IMR-90 (cell line): Measurements from ENCODE around the gene FAM120A. TPM values are rescaled to one million over a fixed set of nuclear protein-coding genes. Genes with fewer than 3 reads are reported as not detected.

Experiments used
- ATAC-seq: fragments of 200-7000 bp; cut with Tn5 transposase; 2 replicates; pipeline ENCODE4 v1.9.1; 2020; ENCODE audit warnings: low read depth, mild to moderate bottlenecking, moderate library complexity
- BruUV-seq: library from RNA; stranded (reverse); fragments of 400-500 nt; replicated peaks from 2 replicates; lab custom pipeline; 2021; lab: Mats Ljungman, UMichigan
- CTCF ChIA-PET: fragments of 300-600 bp; formaldehyde crosslinking; extraction: SDS; loops from one replicate; lab custom pipeline; 2021; ENCODE audit warnings: antibody characterized with exemption; lab: Yijun Ruan, JAX
- POLR2A ChIA-PET: fragments of 300-600 bp; sonication (Branson Sonifier 250); formaldehyde crosslinking; loops from one replicate; lab custom pipeline; 2022; ENCODE audit warnings: antibody characterized with exemption; ENCODE audit not compliant: unreplicated experiment; lab: Charles Lee
- DNase-seq: peaks from one replicate; pipeline ENCODE4 v3.0.0; 2013
- H2AFZ ChIP-seq: replicated peaks from 2 replicates; pipeline ENCODE3; 2013; ENCODE audit warnings: low read length, mild to moderate bottlenecking; ENCODE audit not compliant: poor library complexity
- H2AK5ac ChIP-seq: 2 replicates; pipeline ENCODE4 v1.6.1; 2013; ENCODE audit warnings: low read depth, low read length, inconsistent platforms
- H2AK9ac ChIP-seq: replicated peaks from 2 replicates; pipeline ENCODE3; 2013; ENCODE audit warnings: mild to moderate bottlenecking, low read depth, low read length, moderate library complexity; ENCODE audit not compliant: poor library complexity
- H2BK120ac ChIP-seq: 2 replicates; pipeline ENCODE4 v1.6.1; 2013; ENCODE audit warnings: low read depth, low read length, inconsistent platforms
- H2BK15ac ChIP-seq: 3 replicates; pipeline ENCODE4 v1.6.1; 2013; ENCODE audit warnings: low read depth, low read length, inconsistent platforms
- H2BK20ac ChIP-seq: 2 replicates; pipeline ENCODE4 v1.6.1; 2013; ENCODE audit warnings: low read depth, mild to moderate bottlenecking, inconsistent platforms, low read length, moderate library complexity
- H2BK5ac ChIP-seq: 2 replicates; pipeline ENCODE4 v1.6.1; 2013; ENCODE audit warnings: mild to moderate bottlenecking, low read depth, low read length, inconsistent platforms; ENCODE audit not compliant: poor library complexity, severe bottlenecking
- H3K14ac ChIP-seq: replicated peaks from 2 replicates; pipeline ENCODE4 v1.6.1; 2013; ENCODE audit warnings: low read depth, low read length, inconsistent platforms
- H3K18ac ChIP-seq: 2 replicates; pipeline ENCODE4 v1.6.1; 2013; ENCODE audit warnings: low read depth, low read length, control low read depth
- H3K23ac ChIP-seq: 2 replicates; pipeline ENCODE4 v1.6.1; 2013; ENCODE audit warnings: low read depth, low read length, inconsistent platforms
- H3K27ac ChIP-seq: 2 replicates; pipeline ENCODE4 v1.5.1; 2013; ENCODE audit warnings: mild to moderate bottlenecking, control low read depth, low read length; ENCODE audit not compliant: insufficient read depth
- H3K27me3 ChIP-seq: 2 replicates; pipeline ENCODE4 v1.6.1; 2013; ENCODE audit warnings: low read length; ENCODE audit not compliant: control insufficient read depth, insufficient read depth
- H3K36me3 ChIP-seq: 2 replicates; pipeline ENCODE4 v1.6.1; 2013; ENCODE audit warnings: low read length, mixed read lengths; ENCODE audit not compliant: control insufficient read depth, insufficient read depth
- H3K4ac ChIP-seq: 2 replicates; pipeline ENCODE4 v1.6.1; 2013; ENCODE audit warnings: low read depth, low read length, inconsistent platforms
- H3K4me1 ChIP-seq: 2 replicates; pipeline ENCODE4 v1.6.1; 2013; ENCODE audit warnings: low read length, mixed read lengths; ENCODE audit not compliant: control insufficient read depth, insufficient read depth
- H3K4me2 ChIP-seq: 2 replicates; pipeline ENCODE4 v1.6.1; 2013; ENCODE audit warnings: low read depth, mild to moderate bottlenecking, control low read depth, low read length, moderate library complexity
- H3K4me3 ChIP-seq: 2 replicates; pipeline ENCODE4 v1.5.1; 2013; ENCODE audit warnings: low read depth, mild to moderate bottlenecking, control low read depth, low read length, moderate library complexity; ENCODE audit not compliant: insufficient read depth
- H3K56ac ChIP-seq: 2 replicates; pipeline ENCODE4 v1.6.1; 2013; ENCODE audit warnings: low read length, inconsistent platforms; ENCODE audit not compliant: insufficient read depth; ENCODE audit errors: extremely low read depth
- H3K79me1 ChIP-seq, 2 experiments: 2 replicates each; pipeline ENCODE4 v1.6.1; 2013; ENCODE audit warnings: low read length in 2 of 2, inconsistent platforms in 1 of 2, low read depth in 1 of 2
- H3K9ac ChIP-seq: 2 replicates; pipeline ENCODE4 v1.6.1; 2013; ENCODE audit warnings: low read depth, low read length, control low read depth
- H3K9me1 ChIP-seq: 2 replicates; pipeline ENCODE4 v1.6.1; 2013; ENCODE audit warnings: low read length, inconsistent platforms; ENCODE audit not compliant: insufficient read depth
- H3K9me3 ChIP-seq: 2 replicates; pipeline ENCODE4 v1.6.1; 2013; ENCODE audit warnings: low read length; ENCODE audit not compliant: control insufficient read depth, insufficient read depth
- H4K20me1 ChIP-seq: 2 replicates; pipeline ENCODE4 v1.6.1; 2013; ENCODE audit warnings: low read length, inconsistent platforms; ENCODE audit not compliant: insufficient read depth
- H4K5ac ChIP-seq: 2 replicates; pipeline ENCODE4 v1.6.1; 2013; ENCODE audit warnings: mild to moderate bottlenecking, low read depth, low read length, control low read depth
- H4K8ac ChIP-seq, 2 experiments: 2 replicates each; pipeline ENCODE4 v1.6.1; 2013; ENCODE audit warnings: low read depth in 2 of 2, low read length in 2 of 2, control low read depth in 1 of 2, inconsistent platforms in 1 of 2
- H4K91ac ChIP-seq: 2 replicates; pipeline ENCODE4 v1.6.1; 2013; ENCODE audit warnings: low read depth, low read length, inconsistent platforms; ENCODE audit not compliant: insufficient read depth
- BHLHE40 ChIP-seq: fragments of 150-350 bp; IDR thresholded peaks from 2 replicates; pipeline ENCODE4 v1.6.1; 2016; ENCODE audit warnings: mild to moderate bottlenecking, low read depth, low read length
- CEBPB ChIP-seq: IDR thresholded peaks from 2 replicates; pipeline ENCODE4 v1.6.1; 2012; ENCODE audit warnings: low read depth, low read length, improper control_type of control experiment
- CHD1 ChIP-seq: IDR thresholded peaks from 2 replicates; pipeline ENCODE4 v1.6.1; 2012; ENCODE audit warnings: low read depth, low read length, improper control_type of control experiment
- CTCF ChIP-seq: conservative IDR thresholded peaks from 2 replicates; pipeline ENCODE4 v1.5.1; 2012; ENCODE audit warnings: mild to moderate bottlenecking, low read depth, low read length, improper control_type of control experiment
- ELK1 ChIP-seq: fragments of 150-350 bp; IDR thresholded peaks from 2 replicates; pipeline ENCODE4 v1.6.1; 2016; ENCODE audit warnings: low read depth, mild to moderate bottlenecking, low read length, moderate library complexity, borderline replicate concordance
- FOS ChIP-seq: fragments of 150-350 bp; IDR thresholded peaks from 2 replicates; pipeline ENCODE4 v1.6.1; 2016; ENCODE audit warnings: low read depth, low read length
- MAFK ChIP-seq: IDR thresholded peaks from 2 replicates; pipeline ENCODE4 v1.6.1; 2012; ENCODE audit warnings: low read depth, low read length, improper control_type of control experiment
- NFE2L2 ChIP-seq: fragments of 150-350 bp; IDR thresholded peaks from 2 replicates; pipeline ENCODE4 v1.6.1; 2016; ENCODE audit warnings: low read depth, mild to moderate bottlenecking, low read length
- RAD21 ChIP-seq: IDR thresholded peaks from 2 replicates; pipeline ENCODE4 v1.6.1; 2012; ENCODE audit warnings: low read length, improper control_type of control experiment
- RCOR1 ChIP-seq: IDR thresholded peaks from 2 replicates; pipeline ENCODE4 v1.6.1; 2012; ENCODE audit warnings: mild to moderate bottlenecking, low read length, improper control_type of control experiment; ENCODE audit not compliant: insufficient replicate concordance
- RFX5 ChIP-seq: IDR thresholded peaks from 2 replicates; pipeline ENCODE4 v1.8.0; 2012; ENCODE audit warnings: low read depth, mild to moderate bottlenecking, low read length, moderate library complexity
- SMC3 ChIP-seq: fragments of 150-350 bp; IDR thresholded peaks from 2 replicates; pipeline ENCODE4 v1.6.1; 2016; ENCODE audit warnings: low read depth, mild to moderate bottlenecking, antibody characterized with exemption, low read length, moderate library complexity
- USF2 ChIP-seq: fragments of 150-350 bp; IDR thresholded peaks from 2 replicates; pipeline ENCODE4 v1.6.1; 2017; ENCODE audit warnings: mild to moderate bottlenecking, antibody characterized with exemption, low read length, low read depth
- WGBS, 2 experiments: methylation state at CpG; one replicate each; pipeline versions ENCODE4 v1.1.5 to v1.1.7; 2013; ENCODE audit warnings: missing lambda C conversion rate in 2 of 2; ENCODE audit not compliant: insufficient read length in 1 of 2; ENCODE audit errors: extremely low coverage in 2 of 2; 5-methylcytosine and 5-hydroxymethylcytosine counted together
- dilution Hi-C: fragments of 300-500 bp; cut with HindIII; formaldehyde crosslinking; loops from one replicate; pipeline ENCODE4 v1.14.3; 2018; ENCODE audit warnings: low sequenced_read_pairs; ENCODE audit not compliant: unreplicated experiment
- in situ Hi-C: fragments of 300-500 bp; cut with MboI; formaldehyde crosslinking; loops from 3 replicates; pipeline ENCODE4 v1.14.3; 2019; ENCODE audit warnings: low sequenced_read_pairs, inconsistent platforms, mixed read lengths
- intact Hi-C: fragments of 100-400 bp; cut with micrococcal nuclease; formaldehyde crosslinking; loops from 2 replicates; pipeline ENCODE4 v1.10.0; 2022
- polyA plus RNA-seq, 3 experiments: library from polyadenylated mRNA; depleted of rRNA; stranded (reverse); fragments of >200 nt; gene quantifications; 2 replicates each; pipeline ENCODE4 v1.2.3, GENCODE V29; 2012; ENCODE audit warnings: low replicate concordance in 1 of 3
- total RNA-seq: library from RNA; depleted of rRNA; stranded (reverse); fragments of >200 nt; gene quantifications from 2 replicates; pipeline ENCODE4 v1.2.3, GENCODE V29; 2012

Gene FAM120A
- total and polyA plus RNA-seq, 2 of the 4 experiments (the other 2 are of a cell fraction) = 61.6 to 75.1 TPM

- Histone ChIP-seq H2BK5ac (no peak overlapping the region), H3K4me1 (peaks cover 5% of the 10 kb centered on the region), H4K5ac (no peak overlapping the region), H3K18ac (no peak overlapping the region), H3K27ac (no peak overlapping the region), H3K9me1 (0 out of 2 replicates have a peak, but pooled peaks cover 3% of the 10 kb centered on the region), H3K27me3 (no peaks in the 10 kb centered on the region), H4K8ac (no peak overlapping the region), H2BK120ac (no peak overlapping the region), H2AFZ (no peak overlapping the region), H2BK15ac (no peak overlapping the region), H3K4me2 (no peak overlapping the region), H2AK5ac (no peak overlapping the region), H3K36me3 (peaks cover 8% of the 10 kb centered on the region), H3K23ac (no peak overlapping the region), H4K91ac (no peak overlapping the region), H3K4me3 (no peak overlapping the region), H3K9ac (no peak overlapping the region), H2BK20ac (no peak overlapping the region), H4K20me1 (peaks cover 32% of the 10 kb centered on the region), H3K4ac (no peak overlapping the region), H3K79me1 (peaks cover 17 to 56% of the 10 kb centered on the region in 2 experiments), H3K56ac (no peak overlapping the region), H3K9me3 (no peaks in the 10 kb centered on the region), H2AK9ac (no peak overlapping the region), H3K14ac (no peak overlapping the region)
- ChIA-PET CTCF (interaction anchor here (0.8 kb wide), 1 partner anchor 23 kb away, joined by 3 read pairs; no protein-coding TSS in a partner anchor), POLR2A (no interaction called here)
- WGBS, 2 experiments = 100% methylated on average over 2 of the region's 2 CpGs; no CpG with 5 or more reads in 1 of the 2 experiments
- DNase-seq = no peak
- in situ Hi-C loops = no loop called here
- no TSS peak for BruUV-seq
- intact Hi-C loops = no loop called here
- no peak for ATAC-seq
- dilution Hi-C loops = no loop called here
- TF ChIP-seq RFX5 = no peak
- no peak for TF ChIP-seq CTCF
- TF ChIP-seq FOS = no peak
- no peak for TF ChIP-seq MAFK
- TF ChIP-seq NFE2L2 = no peak
- TF ChIP-seq CHD1 = no peak
- TF ChIP-seq USF2 = no peak
- TF ChIP-seq RCOR1 = no peak
- TF ChIP-seq CEBPB = no peak
- no peak for TF ChIP-seq BHLHE40
- no peak for TF ChIP-seq ELK1
- no peak for TF ChIP-seq RAD21
- TF ChIP-seq SMC3 = no peak
Measured at GRCh38 chr9:93477397-93477796, 25.9 kb downstream of the FAM120A start.
